Progenitor cell of endocrine pancreas (in vitro differentiated cells): Measurements from ENCODE around the gene MUS81. TPM values are rescaled to one million over a fixed set of nuclear protein-coding genes. Genes with fewer than 3 reads are reported as not detected.

Experiments
- DNase-seq: peaks from one replicate; pipeline ENCODE4 v3.0.0; 2021; ENCODE audit warnings: low spot score; ENCODE audit not compliant: unreplicated experiment
- H3K27ac Mint-ChIP-seq: 2 replicates; pipeline ENCODE4 v1.8.0; 2021; ENCODE audit warnings: mild to moderate bottlenecking, moderate library complexity, mixed read lengths
- H3K27me3 Mint-ChIP-seq: 2 replicates; pipeline ENCODE4 v1.8.0; 2021; ENCODE audit warnings: mixed read lengths
- H3K36me3 Mint-ChIP-seq: 2 replicates; pipeline ENCODE4 v1.8.0; 2022; ENCODE audit warnings: mixed read lengths; ENCODE audit not compliant: insufficient read depth
- H3K4me1 Mint-ChIP-seq: 2 replicates; pipeline ENCODE4 v1.8.0; 2021; ENCODE audit warnings: low read depth, mixed read lengths
- H3K4me3 Mint-ChIP-seq: 2 replicates; pipeline ENCODE4 v1.8.0; 2021; ENCODE audit warnings: low read depth, mild to moderate bottlenecking, moderate library complexity, mixed read lengths
- H3K9me3 Mint-ChIP-seq: 2 replicates; pipeline ENCODE4 v1.8.0; 2021; ENCODE audit warnings: low read depth, mixed read lengths
- CTCF ChIP-seq: fragments of 200-600 bp; sonication (generic); IDR thresholded peaks from one replicate; pipeline ENCODE4 v1.5.0; 2021; ENCODE audit warnings: antibody characterized with exemption, mild to moderate bottlenecking; ENCODE audit not compliant: unreplicated experiment
- total RNA-seq: library from RNA; stranded (reverse); gene quantifications from 2 replicates; pipeline ENCODE4 v1.2.1, GENCODE V29; 2021

Gene MUS81
- total RNA-seq, 1 donor from 2014 or later: 60.5 TPM

GRCh38 chr11:65900125-65900898 lies 40.1 kb downstream of the MUS81 start, which contains the start of gene FOSL1:
FOSL1 (minus strand) TSS chr11:65900388; CDS start chr11:65900339, 49 bp downstream.
- no peak for TF ChIP-seq CTCF
- Mint-ChIP-seq H3K9me3 (no peaks in the 10 kb centered on the region), H3K27me3 (peaks cover 73% of the 10 kb centered on the region), H3K36me3 (no peaks in the 10 kb centered on the region), H3K4me1 (peaks cover 1% of the 10 kb centered on the region), H3K4me3 (peak within 1 kb of the TSS; percentile 62), H3K27ac (peak within 1 kb of the TSS; percentile 85)
- peak; percentile 64 for DNase-seq

GRCh38 chr11:65900899-65901180 lies 40.6 kb downstream of the MUS81 start:
- Mint-ChIP-seq H3K36me3 (no peaks in the 10 kb centered on the region), H3K9me3 (no peaks in the 10 kb centered on the region), H3K27me3 (peaks cover 70% of the 10 kb centered on the region), H3K4me1 (peaks cover 1% of the 10 kb centered on the region), H3K4me3 (peak overlapping the region; percentile 60), H3K27ac (no peak overlapping the region)
- no peak for DNase-seq
- no peak for TF ChIP-seq CTCF

- Mint-ChIP-seq H3K27me3 (peaks cover 66% of the 10 kb centered on the region), H3K4me1 (peaks cover 1% of the 10 kb centered on the region), H3K27ac (no peak overlapping the region), H3K4me3 (no peak overlapping the region), H3K9me3 (no peaks in the 10 kb centered on the region), H3K36me3 (no peaks in the 10 kb centered on the region)
- DNase-seq: no peak
- no peak for TF ChIP-seq CTCF
These were observed 42.8 kb downstream of the MUS81 start for GRCh38 chr11:65903068-65903481.

- H3K9me3 Mint-ChIP-seq: no peaks in the 10 kb centered on the region
- H3K27ac Mint-ChIP-seq: no peak overlapping the region
- peaks cover under 1% of the 10 kb centered on the region for H3K4me1 Mint-ChIP-seq
- DNase-seq: no peak
- peaks cover 66% of the 10 kb centered on the region for H3K27me3 Mint-ChIP-seq
- no peak for TF ChIP-seq CTCF
- no peaks in the 10 kb centered on the region for H3K36me3 Mint-ChIP-seq
- no peak overlapping the region for H3K4me3 Mint-ChIP-seq
These were observed 43.5 kb downstream of the MUS81 start for GRCh38 chr11:65903715-65904114.

- H3K4me1 Mint-ChIP-seq: no peaks in the 10 kb centered on the region
- H3K36me3 Mint-ChIP-seq: no peaks in the 10 kb centered on the region
- H3K27me3 Mint-ChIP-seq: peaks cover 55% of the 10 kb centered on the region
- H3K9me3 Mint-ChIP-seq: no peaks in the 10 kb centered on the region
- no peak overlapping the region for H3K27ac Mint-ChIP-seq
- H3K4me3 Mint-ChIP-seq: no peak overlapping the region
- TF ChIP-seq CTCF: no peak
- DNase-seq: no peak
These were observed 46.4 kb downstream of the MUS81 start for GRCh38 chr11:65906602-65907001.
